Sciatic nerve (tissue), 2 donors: Measurements from ENCODE around the gene GLUL. TPM values are rescaled to one million over a fixed set of nuclear protein-coding genes. Genes with fewer than 3 reads are reported as not detected.
A peak's percentile ranks its signal among the peaks of the same experiment; 100 is the strongest.

Experiments
- ATAC-seq: fragments of 200-7000 bp; cut with Tn5 transposase; one replicate; pipeline ENCODE4 v1.9.1; 2020; ENCODE audit warnings: mild to moderate bottlenecking, moderate library complexity
- DNase-seq: peaks from one replicate; pipeline ENCODE4 v3.0.0-alpha.2; 2020; ENCODE audit warnings: low spot score
- intact Hi-C: fragments of 100-400 bp; cut with DNase I; formaldehyde crosslinking; loops from one replicate; pipeline ENCODE4 v1.14.2; 2022
- total RNA-seq: library from RNA; stranded (reverse); fragmentation: NEBNext Ultra II Directional; extraction: Animal tissue kit (Norgen Biotek cat#: 25700); gene quantifications from one replicate; pipeline ENCODE4 v1.2.1, GENCODE V29; 2021
- donor health status: DM: no; HTN: no; CAD: no.
- donor health status: DM: no; HTN: no; CAD: no.

Gene GLUL
- 1,285 TPM for total RNA-seq

GRCh38 chr1:182391362-182392049 is at the start of gene GLUL:
Gene GLUL, minus strand, starts transcription at chr1:182391790. Its CDS starts 3,053 bp downstream, at chr1:182388737.
- ATAC-seq (peak; percentile 85), DNase-seq (peak; percentile 97)
- intact Hi-C loops = loop anchor here (5.0 kb wide), 1 partner anchor 249 kb away; no protein-coding TSS in a partner anchor

- no peak for ATAC-seq
- intact Hi-C loops = no loop called here
- no peak for DNase-seq
Measured at GRCh38 chr1:182438326-182438725, 46.7 kb upstream of the GLUL start.

GRCh38 chr1:182433580-182433979 is 42.0 kb upstream of the GLUL start:
- no peak for DNase-seq
- intact Hi-C loops = no loop called here
- ATAC-seq = no peak

GRCh38 chr1:182431278-182431677 is 39.7 kb upstream of the GLUL start:
- DNase-seq (no peak), ATAC-seq (no peak)
- intact Hi-C loops = no loop called here

- DNase-seq (no peak), ATAC-seq (no peak)
- intact Hi-C loops = no loop called here
Measured at GRCh38 chr1:182430263-182431068, 38.9 kb upstream of the GLUL start.

GRCh38 chr1:182428043-182428442 is 36.5 kb upstream of the GLUL start:
- no peak for DNase-seq
- ATAC-seq = no peak
- intact Hi-C loops = no loop called here

GRCh38 chr1:182426442-182427430 is 35.1 kb upstream of the GLUL start:
- intact Hi-C loops = no loop called here
- ATAC-seq = no peak
- no peak for DNase-seq

- DNase-seq (no peak), ATAC-seq (no peak)
- intact Hi-C loops = no loop called here
Measured at GRCh38 chr1:182415789-182416188, 24.2 kb upstream of the GLUL start.

- intact Hi-C loops = no loop called here
- ATAC-seq (no peak), DNase-seq (no peak)
Measured at GRCh38 chr1:182413969-182414368, 22.4 kb upstream of the GLUL start.

- DNase-seq (no peak), ATAC-seq (no peak)
- intact Hi-C loops = no loop called here
Measured at GRCh38 chr1:182413486-182413885, 21.9 kb upstream of the GLUL start.

- intact Hi-C loops = no loop called here
- peak; percentile 75 for ATAC-seq
- no peak for DNase-seq
Measured at GRCh38 chr1:182410620-182411273, 19.2 kb upstream of the GLUL start.

- DNase-seq (no peak), ATAC-seq (no peak)
- intact Hi-C loops = no loop called here
Measured at GRCh38 chr1:182410138-182410537, 18.5 kb upstream of the GLUL start.

- DNase-seq (no peak), ATAC-seq (no peak)
- intact Hi-C loops = no loop called here
Measured at GRCh38 chr1:182408435-182409075, 17.0 kb upstream of the GLUL start.

- DNase-seq = no peak
- no peak for ATAC-seq
- intact Hi-C loops = no loop called here
Measured at GRCh38 chr1:182407724-182408123, 16.1 kb upstream of the GLUL start.

GRCh38 chr1:182406012-182406411 is 14.4 kb upstream of the GLUL start:
- intact Hi-C loops = no loop called here
- DNase-seq (no peak), ATAC-seq (no peak)

- ATAC-seq (no peak), DNase-seq (no peak)
- intact Hi-C loops = no loop called here
Measured at GRCh38 chr1:182405578-182405977, 14.0 kb upstream of the GLUL start.

GRCh38 chr1:182404781-182405180 is 13.2 kb upstream of the GLUL start:
- intact Hi-C loops = no loop called here
- ATAC-seq (no peak), DNase-seq (no peak)

GRCh38 chr1:182400567-182400966 is 9.0 kb upstream of the GLUL start, which contains the start of gene TEDDM1:
Gene TEDDM1, minus strand, starts transcription at chr1:182400667. Its CDS starts 182 bp downstream, at chr1:182400485.
- intact Hi-C loops = no loop called here
- no peak for DNase-seq
- no peak for ATAC-seq
